HepG2 (cell line): ENCODE data around the gene ARHGEF3. TPM values are rescaled to one million over a fixed set of nuclear protein-coding genes. Genes with fewer than 3 reads are reported as not detected.

ENCODE experiments used
- CEBPB ChIP-seq: IDR thresholded peaks from 2 replicates; pipeline ENCODE4 v1.6.1; 2011; ENCODE audit warnings: low read depth, low read length, improper control_type of control experiment, borderline replicate concordance
- GATA4 ChIP-seq: sonication (generic); IDR thresholded peaks from 2 replicates; pipeline ENCODE4 v1.6.1; 2016; ENCODE audit warnings: antibody characterized with exemption, low read depth, borderline replicate concordance
- HNF4G ChIP-seq, 2 experiments: sonication (generic) in 1 of 2; formaldehyde crosslinking in 1 of 2; IDR thresholded peaks; 2 replicates each; pipeline versions ENCODE4 v1.4.0 to v1.6.1; 2011 to 2020; ENCODE audit warnings: borderline replicate concordance in 2 of 2, low read depth in 2 of 2, mild to moderate bottlenecking in 2 of 2, low read length in 1 of 2, missing genetic modification reagents in 1 of 2, moderate library complexity in 1 of 2
- HOXA3 ChIP-seq: sonication (generic); formaldehyde crosslinking; IDR thresholded peaks from 2 replicates; pipeline ENCODE4 v1.5.0; 2020; ENCODE audit warnings: missing genetic modification reagents
- MAFK ChIP-seq, 2 experiments: IDR thresholded peaks in 1 of 2; conservative IDR thresholded peaks in 1 of 2; 2 replicates each; pipeline ENCODE4 v1.6.1; 2011; ENCODE audit warnings: improper control_type of control experiment in 2 of 2, low read length in 2 of 2
- MED1 ChIP-seq: sonication (generic); formaldehyde crosslinking; IDR thresholded peaks from 2 replicates; pipeline ENCODE4 v1.4.0; 2020; ENCODE audit warnings: missing genetic modification reagents
- NCOR1 ChIP-seq: fragments of 200-600 bp; sonication (generic); IDR thresholded peaks from 2 replicates; pipeline ENCODE4 v1.7.0; 2017; ENCODE audit warnings: antibody characterized with exemption, low read length, borderline replicate concordance
- PITX1 ChIP-seq: sonication (generic); formaldehyde crosslinking; IDR thresholded peaks from 2 replicates; pipeline ENCODE4 v1.5.1; 2020; ENCODE audit warnings: mild to moderate bottlenecking, missing genetic modification reagents
- RBAK ChIP-seq: sonication (generic); formaldehyde crosslinking; IDR thresholded peaks from 2 replicates; pipeline ENCODE4 v1.5.1; 2020; ENCODE audit warnings: mild to moderate bottlenecking, missing genetic modification reagents
- REPIN1 ChIP-seq: sonication (generic); formaldehyde crosslinking; IDR thresholded peaks from 2 replicates; pipeline ENCODE4 v1.8.0; 2022; ENCODE audit warnings: missing genetic modification reagents, low read depth, mild to moderate bottlenecking, borderline replicate concordance
- SIX4 ChIP-seq: sonication (generic); formaldehyde crosslinking; IDR thresholded peaks from 2 replicates; pipeline ENCODE4 v1.4.0; 2020; ENCODE audit warnings: missing genetic modification reagents
- SMAD3 ChIP-seq: sonication (generic); formaldehyde crosslinking; IDR thresholded peaks from 2 replicates; pipeline ENCODE4 v1.4.0; 2020; ENCODE audit warnings: missing genetic modification reagents
- TBX2 ChIP-seq: sonication (generic); formaldehyde crosslinking; IDR thresholded peaks from 2 replicates; pipeline ENCODE4 v1.5.0; 2020; ENCODE audit warnings: missing genetic modification reagents, mild to moderate bottlenecking, borderline replicate concordance
- TCF12 ChIP-seq, 2 experiments: fragments of 450-650 bp in 1 of 2; sonication (generic) in 1 of 2; formaldehyde crosslinking in 1 of 2; IDR thresholded peaks; 2 replicates each; pipeline versions ENCODE4 v1.6.1 to v1.8.0; 2017 to 2022; ENCODE audit warnings: antibody characterized with exemption in 1 of 2, mild to moderate bottlenecking in 1 of 2, missing genetic modification reagents in 1 of 2, moderate library complexity in 1 of 2
- TCF7 ChIP-seq: sonication (generic); IDR thresholded peaks from 2 replicates; pipeline ENCODE4 v1.6.1; 2016; ENCODE audit warnings: antibody characterized with exemption, low read depth
- TOE1 ChIP-seq: sonication (generic); formaldehyde crosslinking; IDR thresholded peaks from 2 replicates; pipeline ENCODE4 v1.4.0; 2020; ENCODE audit warnings: mild to moderate bottlenecking, missing genetic modification reagents
- ZNF205 ChIP-seq: IDR thresholded peaks from 2 replicates; pipeline ENCODE4 v1.6.1; 2018; ENCODE audit warnings: missing biosample characterization, missing genetic modification reagents
- ZNF564 ChIP-seq: sonication (generic); formaldehyde crosslinking; IDR thresholded peaks from 2 replicates; pipeline ENCODE4 v1.8.1; 2023; ENCODE audit warnings: mild to moderate bottlenecking, missing genetic modification reagents
- ZNF772 ChIP-seq: sonication (generic); formaldehyde crosslinking; IDR thresholded peaks from 2 replicates; pipeline ENCODE4 v1.5.0; 2020; ENCODE audit warnings: mild to moderate bottlenecking, missing genetic modification reagents
- ZSCAN21 ChIP-seq: sonication (generic); formaldehyde crosslinking; IDR thresholded peaks from 2 replicates; pipeline ENCODE4 v1.8.0; 2022; ENCODE audit warnings: mild to moderate bottlenecking, missing genetic modification reagents, moderate library complexity, borderline replicate concordance
- polyA plus RNA-seq, 8 experiments: library from polyadenylated mRNA; depleted of rRNA in 3 of 8; stranded (reverse) in 7 of 8; unstranded in 1 of 8; fragments of >200 nt; fragmentation: Illumina TruSeq in 4 of 8; extraction: Trizol in 4 of 8; gene quantifications; 2 replicates each; pipeline versions ENCODE4 v1.2.1 to v1.2.3, GENCODE V29; 2011 to 2016; ENCODE audit warnings: low read depth in 4 of 8, missing spikeins in 1 of 8, mixed read lengths in 1 of 8; ENCODE audit not compliant: insufficient read depth in 1 of 8
- total RNA-seq, 5 experiments: library from RNA; depleted of rRNA; stranded (reverse); fragments of >200 nt; fragmentation: Illumina TruSeq; extraction: Trizol; gene quantifications; 2 replicates each; pipeline ENCODE4 v1.2.3, GENCODE V29; 2016; ENCODE audit warnings: low read depth in 1 of 5
- TF ChIP-seq, protein P1 (sequence below): sonication (generic); formaldehyde crosslinking; IDR thresholded peaks from 2 replicates; pipeline ENCODE4 v1.8.0; 2022; ENCODE audit warnings: mild to moderate bottlenecking, missing genetic modification reagents, borderline replicate concordance
- TF ChIP-seq, protein P2 (sequence below): IDR thresholded peaks from 2 replicates; pipeline ENCODE4 v1.6.1; 2016; ENCODE audit warnings: low read depth
- TF ChIP-seq, protein P3 (sequence below), 2 experiments: fragments of 450-650 bp in 1 of 2; sonication (generic) in 1 of 2; formaldehyde crosslinking; IDR thresholded peaks; 2 replicates each; pipeline versions ENCODE4 v1.5.0 to v1.8.0; 2020 to 2022; ENCODE audit warnings: mild to moderate bottlenecking in 1 of 2, missing genetic modification reagents in 1 of 2
- TF ChIP-seq, protein P4 (sequence below): sonication (generic); formaldehyde crosslinking; IDR thresholded peaks from 2 replicates; pipeline ENCODE4 v1.4.0; 2020; ENCODE audit warnings: mild to moderate bottlenecking, missing genetic modification reagents

The ARHGEF3 gene
- total and polyA plus RNA-seq, 2 of the 13 experiments (the other 11 are each of a cell fraction or from before 2014, with no cell fraction given) = 14.8 to 23.1 TPM

DNA sequence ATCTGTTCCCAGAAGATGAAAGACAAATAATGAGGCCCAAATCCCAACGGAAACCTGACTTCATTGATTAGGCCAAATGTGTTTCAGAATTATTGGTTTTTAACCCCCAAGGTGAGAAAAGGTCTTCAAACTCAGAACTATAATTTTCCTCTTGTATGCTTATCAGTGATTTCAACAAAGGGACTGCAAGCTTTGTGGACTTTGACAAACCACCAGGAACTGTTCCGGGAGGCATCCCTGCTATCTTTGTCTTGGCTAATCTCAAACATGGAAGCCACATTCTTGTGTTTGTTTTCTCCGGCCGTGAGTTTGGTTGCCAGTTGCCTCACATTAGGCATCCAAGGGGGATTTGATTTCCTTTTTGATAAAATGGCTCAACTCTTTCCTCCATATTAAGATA is 19.5 kb downstream of the ARHGEF3 start (continued):
- peak; percentile 94 for TF ChIP-seq GATA4
- TF ChIP-seq MED1 = peak; percentile 77
- peak; percentile 54; the same call in 1 of the 2 replicates for TF ChIP-seq NCOR1
- no peak for TF ChIP-seq MAFK (conservative IDR thresholded peaks at IDR 0.05 in 1 of 2, IDR thresholded peaks at IDR 0.05 in 1 of 2; ENCODE audit: low read length in 2 of 2)
- TF ChIP-seq HNF4G (IDR thresholded peaks at IDR 0.05; ENCODE audit: borderline replicate concordance, low read depth, low read length) = peak; percentile 87
- TF ChIP-seq HNF4G (CRISPR knock-in tag; IDR thresholded peaks at IDR 0.05; ENCODE audit: borderline replicate concordance, low read depth) = peak; percentile 62; the same call in 1 of the 2 replicates
- TF ChIP-seq SMAD3 (CRISPR knock-in tag) = 0 out of 2 replicates have a peak, but pooled peaks have one; percentile 34
- peak; percentile 53; the same call in 1 of the 2 replicates for TF ChIP-seq CEBPB
- no peak for TF ChIP-seq RBAK (CRISPR knock-in tag)
- peak; percentile 22; the same call in 1 of the 2 replicates for TF ChIP-seq SIX4 (CRISPR knock-in tag)
- TF ChIP-seq TOE1 (CRISPR knock-in tag) = 0 out of 2 replicates have a peak, but pooled peaks have one; percentile 68
- TF ChIP-seq, protein P1, sequence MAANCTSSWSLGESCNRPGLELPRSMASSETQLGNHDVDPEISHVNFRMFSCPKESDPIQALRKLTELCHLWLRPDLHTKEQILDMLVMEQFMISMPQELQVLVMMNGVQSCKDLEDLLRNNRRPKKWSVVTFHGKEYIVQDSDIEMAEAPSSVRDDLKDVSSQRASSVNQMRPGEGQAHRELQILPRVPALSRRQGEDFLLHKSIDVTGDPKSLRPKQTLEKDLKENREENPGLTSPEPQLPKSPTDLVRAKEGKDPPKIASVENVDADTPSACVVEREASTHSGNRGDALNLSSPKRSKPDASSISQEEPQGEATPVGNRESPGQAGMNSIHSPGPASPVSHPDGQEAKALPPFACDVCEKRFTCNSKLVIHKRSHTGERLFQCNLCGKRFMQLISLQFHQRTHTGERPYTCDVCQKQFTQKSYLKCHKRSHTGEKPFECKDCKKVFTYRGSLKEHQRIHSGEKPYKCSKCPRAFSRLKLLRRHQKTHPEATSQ = 0 out of 2 replicates have a peak, but pooled peaks have one; percentile 18
- 0 out of 2 replicates have a peak, but pooled peaks have one; percentile 40 for TF ChIP-seq ZNF564 (CRISPR knock-in tag)
- peak; percentile 24; the same call in 1 of the 2 replicates for TF ChIP-seq ZNF205 (CRISPR knock-in tag)
- peak; percentile 84 for TF ChIP-seq HOXA3 (CRISPR knock-in tag)
- peak; percentile 90 for TF ChIP-seq PITX1 (CRISPR knock-in tag)
- peak; percentile 99 for TF ChIP-seq TBX2 (CRISPR knock-in tag)
- 0 out of 2 replicates have a peak, but pooled peaks have one; percentile 56 for TF ChIP-seq ZNF772 (CRISPR knock-in tag)
- TF ChIP-seq TCF12 (IDR thresholded peaks at IDR 0.05) = no peak
- TF ChIP-seq TCF12 (CRISPR knock-in tag; IDR thresholded peaks at IDR 0.05) = 0 out of 2 replicates have a peak, but pooled peaks have one; percentile 48
- no peak for TF ChIP-seq ZSCAN21 (CRISPR knock-in tag)
- TF ChIP-seq, protein P2, sequence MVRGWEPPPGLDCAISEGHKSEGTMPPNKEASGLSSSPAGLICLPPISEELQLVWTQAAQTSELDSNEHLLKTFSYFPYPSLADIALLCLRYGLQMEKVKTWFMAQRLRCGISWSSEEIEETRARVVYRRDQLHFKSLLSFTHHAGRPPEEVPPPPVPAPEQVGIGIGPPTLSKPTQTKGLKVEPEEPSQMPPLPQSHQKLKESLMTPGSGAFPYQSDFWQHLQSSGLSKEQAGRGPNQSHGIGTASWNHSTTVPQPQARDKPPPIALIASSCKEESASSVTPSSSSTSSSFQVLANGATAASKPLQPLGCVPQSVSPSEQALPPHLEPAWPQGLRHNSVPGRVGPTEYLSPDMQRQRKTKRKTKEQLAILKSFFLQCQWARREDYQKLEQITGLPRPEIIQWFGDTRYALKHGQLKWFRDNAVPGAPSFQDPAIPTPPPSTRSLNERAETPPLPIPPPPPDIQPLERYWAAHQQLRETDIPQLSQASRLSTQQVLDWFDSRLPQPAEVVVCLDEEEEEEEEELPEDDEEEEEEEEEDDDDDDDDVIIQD (CRISPR knock-in tag) = peak; percentile 64
- TF ChIP-seq, protein P3, sequence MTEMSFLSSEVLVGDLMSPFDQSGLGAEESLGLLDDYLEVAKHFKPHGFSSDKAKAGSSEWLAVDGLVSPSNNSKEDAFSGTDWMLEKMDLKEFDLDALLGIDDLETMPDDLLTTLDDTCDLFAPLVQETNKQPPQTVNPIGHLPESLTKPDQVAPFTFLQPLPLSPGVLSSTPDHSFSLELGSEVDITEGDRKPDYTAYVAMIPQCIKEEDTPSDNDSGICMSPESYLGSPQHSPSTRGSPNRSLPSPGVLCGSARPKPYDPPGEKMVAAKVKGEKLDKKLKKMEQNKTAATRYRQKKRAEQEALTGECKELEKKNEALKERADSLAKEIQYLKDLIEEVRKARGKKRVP (CRISPR knock-in tag; IDR thresholded peaks at IDR 0.05) = peak in 1 of 2 experiments; percentile 71; a peak in 1 of 4 replicates
- peak; percentile 83 for TF ChIP-seq TCF7
- TF ChIP-seq, protein P4, sequence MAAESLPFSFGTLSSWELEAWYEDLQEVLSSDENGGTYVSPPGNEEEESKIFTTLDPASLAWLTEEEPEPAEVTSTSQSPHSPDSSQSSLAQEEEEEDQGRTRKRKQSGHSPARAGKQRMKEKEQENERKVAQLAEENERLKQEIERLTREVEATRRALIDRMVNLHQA (CRISPR knock-in tag) = no peak
- 0 out of 2 replicates have a peak, but pooled peaks have one; percentile 27 for TF ChIP-seq REPIN1
